HepG2 (cell line): ENCODE measurements around the gene LRP10. TPM values are rescaled to one million over a fixed set of nuclear protein-coding genes. Genes with fewer than 3 reads are reported as not detected.

Experiments used
- ATAC-seq: fragments of 200-7000 bp; cut with Tn5 transposase; 3 replicates; pipeline ENCODE4 v1.9.1; 2020; ENCODE audit warnings: mild to moderate bottlenecking, moderate library complexity
- BruUV-seq: library from RNA; stranded (reverse); fragments of 400-500 nt; replicated peaks from 2 replicates; lab custom pipeline; 2021; lab: Mats Ljungman, UMichigan
- CTCF ChIA-PET: fragments of 300-600 bp; formaldehyde crosslinking; extraction: SDS; loops from one replicate; lab custom pipeline; 2021; ENCODE audit warnings: low total read pairs, inconsistent platforms, low intra/inter-chr PET ratio; lab: Yijun Ruan, JAX
- POLR2A ChIA-PET: fragments of 350-600 bp; sonication (Branson Sonifier 250); formaldehyde crosslinking; loops from one replicate; lab custom pipeline; 2020; ENCODE audit warnings: antibody characterized with exemption, inconsistent platforms; lab: Yijun Ruan, JAX
- DNase-seq: peaks from one replicate; pipeline ENCODE4 v3.0.0-alpha.2; 2015; ENCODE audit warnings: low spot score
- FAIRE-seq: peaks from 3 replicates; lab custom pipeline; 2011; peaks lifted over from hg19 to GRCh38; lab: Jason Lieb, UNC
- H2AFZ ChIP-seq: one replicate; pipeline ENCODE4 v1.6.1; 2011; ENCODE audit warnings: low read length, inconsistent platforms
- H3K27ac ChIP-seq: fragments of 300-600 bp; 3 replicates; pipeline ENCODE4 v1.8.0; 2011; ENCODE audit warnings: mixed run types, mild to moderate bottlenecking, mixed read lengths, low read length, inconsistent platforms; ENCODE audit not compliant: insufficient read depth; ENCODE audit errors: extremely low read length
- H3K27me3 ChIP-seq, 2 experiments: fragments of 200-600 bp in 1 of 2; 2 replicates in 1 of 2; 3 replicates in 1 of 2; pipeline versions ENCODE4 v1.6.0 to v1.8.0; 2011; ENCODE audit warnings: low read length in 2 of 2, mild to moderate bottlenecking in 2 of 2, moderate library complexity in 2 of 2, inconsistent platforms in 1 of 2; ENCODE audit not compliant: insufficient read depth in 2 of 2, control insufficient read depth in 1 of 2
- H3K36me3 ChIP-seq, 2 experiments: fragments of 200-600 bp in 1 of 2; replicated peaks in 1 of 2; 2 replicates in 1 of 2; 3 replicates in 1 of 2; pipeline versions ENCODE4 v1.5.1 to v1.8.0; 2011; ENCODE audit warnings: low read length in 2 of 2, inconsistent platforms in 1 of 2; ENCODE audit not compliant: insufficient read depth in 2 of 2, control insufficient read depth in 1 of 2
- H3K4me1 ChIP-seq: 2 replicates; pipeline ENCODE4 v1.5.1; 2012; ENCODE audit warnings: low read length, inconsistent platforms; ENCODE audit not compliant: insufficient read depth
- H3K4me2 ChIP-seq: 2 replicates; pipeline ENCODE4 v1.6.0; 2011; ENCODE audit warnings: low read depth, low read length, inconsistent platforms
- H3K4me3 ChIP-seq, 3 experiments: fragments of 200-600 bp in 1 of 3; sonication (generic), shearing (Covaris generic) in 1 of 3; replicated peaks in 1 of 3; 2 replicates each; pipeline ENCODE4 v1.5.1; 2011 to 2016; ENCODE audit warnings: low read length in 3 of 3, inconsistent platforms in 2 of 3, low read depth in 2 of 3, mild to moderate bottlenecking in 2 of 3, control low read depth in 1 of 3, mixed read lengths in 1 of 3; ENCODE audit not compliant: insufficient read depth in 1 of 3
- H3K79me2 ChIP-seq: one replicate; pipeline ENCODE4 v1.6.1; 2011; ENCODE audit warnings: low read length, inconsistent platforms; ENCODE audit not compliant: insufficient read depth
- H3K9ac ChIP-seq: 2 replicates; pipeline ENCODE4 v1.6.0; 2011; ENCODE audit warnings: mild to moderate bottlenecking, low read depth, low read length, inconsistent platforms; ENCODE audit not compliant: insufficient read depth
- H3K9me3 ChIP-seq: 2 replicates; pipeline ENCODE4 v1.5.1; 2012; ENCODE audit warnings: mild to moderate bottlenecking, low read length
- H4K20me1 ChIP-seq: 2 replicates; pipeline ENCODE4 v1.6.0; 2011; ENCODE audit warnings: inconsistent platforms, mild to moderate bottlenecking, low read length, moderate library complexity; ENCODE audit not compliant: insufficient read depth
- NR2F2 ChIP-seq: IDR thresholded peaks from 2 replicates; pipeline ENCODE4 v1.6.1; 2012; ENCODE audit warnings: low read depth, inconsistent platforms, borderline replicate concordance
- RBFOX2 ChIP-seq: fragments of 200-400 bp; formaldehyde crosslinking; IDR thresholded peaks from 2 replicates; pipeline ENCODE4 v1.6.1; 2017; ENCODE audit warnings: low read depth, mild to moderate bottlenecking, low read length
- ZNF343 ChIP-seq: sonication (generic); formaldehyde crosslinking; IDR thresholded peaks from 2 replicates; pipeline ENCODE4 v1.4.0; 2020; ENCODE audit warnings: mild to moderate bottlenecking, missing genetic modification reagents
- ZNF549 ChIP-seq: sonication (generic); formaldehyde crosslinking; IDR thresholded peaks from 2 replicates; pipeline ENCODE4 v1.5.0; 2020; ENCODE audit warnings: missing genetic modification reagents
- ZNF576 ChIP-seq: sonication (generic); formaldehyde crosslinking; IDR thresholded peaks from 2 replicates; pipeline ENCODE4 v1.4.0; 2020; ENCODE audit warnings: mild to moderate bottlenecking, missing genetic modification reagents
- ZNF609 ChIP-seq: sonication (generic); formaldehyde crosslinking; IDR thresholded peaks from 2 replicates; pipeline ENCODE4 v1.4.0; 2020; ENCODE audit warnings: mild to moderate bottlenecking, missing genetic modification reagents, borderline replicate concordance
- ZNF720 ChIP-seq: sonication (generic); formaldehyde crosslinking; IDR thresholded peaks from 2 replicates; pipeline ENCODE4 v1.4.0; 2020; ENCODE audit warnings: missing genetic modification reagents
- ZNF737 ChIP-seq: sonication (generic); formaldehyde crosslinking; IDR thresholded peaks from 2 replicates; pipeline ENCODE4 v1.5.0; 2020; ENCODE audit warnings: missing genetic modification reagents, mild to moderate bottlenecking, borderline replicate concordance
- WGBS: methylation state at CpG from one replicate; pipeline ENCODE4 v1.1.6; 2017; ENCODE audit warnings: low lambda C conversion rate; 5-methylcytosine and 5-hydroxymethylcytosine counted together
- in situ Hi-C: cut with HindIII; loops from 2 replicates; pipeline ENCODE4 v1.10.0; 2017; ENCODE audit warnings: low pct_unique_long_range_greater_than_20kb; ENCODE audit not compliant: extremely low pct_ligation_motif_present
- intact Hi-C: fragments of 100-400 bp; cut with micrococcal nuclease; formaldehyde crosslinking; loops from one replicate; pipeline ENCODE4 v1.10.0; 2022; ENCODE audit not compliant: unreplicated experiment
- polyA plus RNA-seq, 8 experiments: library from polyadenylated mRNA; depleted of rRNA in 3 of 8; stranded (reverse) in 7 of 8; unstranded in 1 of 8; fragments of >200 nt; fragmentation: Illumina TruSeq in 4 of 8; extraction: Trizol in 4 of 8; gene quantifications; 2 replicates each; pipeline versions ENCODE4 v1.2.1 to v1.2.3, GENCODE V29; 2011 to 2016; ENCODE audit warnings: low read depth in 4 of 8, missing spikeins in 1 of 8, mixed read lengths in 1 of 8; ENCODE audit not compliant: insufficient read depth in 1 of 8
- total RNA-seq, 5 experiments: library from RNA; depleted of rRNA; stranded (reverse); fragments of >200 nt; fragmentation: Illumina TruSeq; extraction: Trizol; gene quantifications; 2 replicates each; pipeline ENCODE4 v1.2.3, GENCODE V29; 2016; ENCODE audit warnings: low read depth in 1 of 5

Gene LRP10
- total and polyA plus RNA-seq, 2 of the 13 experiments (the other 11 are each of a cell fraction or from before 2014, with no cell fraction given) = 16.9 to 45.2 TPM

- no peak for TF ChIP-seq ZNF549 (CRISPR knock-in tag)
- 0 out of 2 replicates have a peak, but pooled peaks have one; percentile 49 for TF ChIP-seq ZNF737 (CRISPR knock-in tag)
- no peak for TF ChIP-seq ZNF720 (CRISPR knock-in tag)
- TF ChIP-seq ZNF343 (CRISPR knock-in tag) = 0 out of 2 replicates have a peak, but pooled peaks have one; percentile 39
- TF ChIP-seq, all 625 proteins: peak for 3
Observed at GRCh38 chr14:22920697-22921096, 49.2 kb downstream of the LRP10 start (continued).

- in situ Hi-C loops (no loop called here), intact Hi-C loops (no loop called here)
- no peaks in the 10 kb centered on the region for H3K27me3 ChIP-seq
- peaks cover 4% of the 10 kb centered on the region for H3K79me2 ChIP-seq
- H3K4me1 ChIP-seq = peaks cover 16% of the 10 kb centered on the region
- no peak overlapping the region for H3K27ac ChIP-seq
- POLR2A ChIA-PET = no interaction called here
- H3K4me3 ChIP-seq = no peak overlapping the region
- H3K9me3 ChIP-seq = no peaks in the 10 kb centered on the region
- CTCF ChIA-PET = no interaction called here
- TF ChIP-seq NR2F2 (no peak), RBFOX2 (peak; percentile 17; the same call in 1 of the 2 replicates)
- TF ChIP-seq, all 625 proteins: peak for 1
- Histone ChIP-seq H3K9ac (no peak overlapping the region), H4K20me1 (no peaks in the 10 kb centered on the region), H2AFZ (no peak overlapping the region), H3K4me2 (no peak overlapping the region), H3K36me3 (peaks cover 61 to 83% of the 10 kb centered on the region in 2 experiments)
- no TSS peak for BruUV-seq
- ATAC-seq (no peak), DNase-seq (no peak), FAIRE-seq (no peak)
- 98% methylated on average over 2 of the region's 2 CpGs for WGBS
Observed at GRCh38 chr14:22922294-22922693, 50.8 kb downstream of the LRP10 start.

- Histone ChIP-seq H3K79me2 (peaks cover 17% of the 10 kb centered on the region), H4K20me1 (no peaks in the 10 kb centered on the region), H3K36me3 (peaks cover 62 to 82% of the 10 kb centered on the region in 2 experiments), H3K4me3 (no peak overlapping the region), H3K4me2 (no peak overlapping the region), H3K4me1 (peaks cover 22% of the 10 kb centered on the region), H3K27me3 (no peaks in the 10 kb centered on the region; a peak in 1 of 5 replicates), H3K9ac (no peak overlapping the region), H3K27ac (no peak overlapping the region), H3K9me3 (no peaks in the 10 kb centered on the region), H2AFZ (no peak overlapping the region)
- no peak for ATAC-seq
- intact Hi-C loops (no loop called here), in situ Hi-C loops (no loop called here)
- no peak for DNase-seq
- WGBS = over 99% methylated on average over 5 of the region's 5 CpGs
- no peak for FAIRE-seq
- no TSS peak for BruUV-seq
- CTCF ChIA-PET = no interaction called here
- POLR2A ChIA-PET = interaction anchor here (1.2 kb wide), 1 partner anchor 33 kb away, joined by 4 read pairs; the partner anchor contains the start of gene HAUS4
- no peak for TF ChIP-seq ZNF609 (CRISPR knock-in tag)
- TF ChIP-seq ZNF576 (CRISPR knock-in tag) = 0 out of 2 replicates have a peak, but pooled peaks have one; percentile 53
Observed at GRCh38 chr14:22923746-22924145, 52.2 kb downstream of the LRP10 start.
